SU-DHL-6 (cell line): Measurements from ENCODE around the gene MRPL17.

Source experiments
- H2AFZ ChIP-seq: fragments of 200-600 bp; sonication (generic); 2 replicates; pipeline ENCODE4 v1.6.1; 2014; ENCODE audit warnings: low read depth, mild to moderate bottlenecking, moderate library complexity, mixed read lengths, antibody characterized with exemption, low read length; ENCODE audit not compliant: severe bottlenecking
- H3F3A ChIP-seq: fragments of 200-600 bp; shearing (Covaris generic); 2 replicates; pipeline ENCODE4 v1.6.0; 2016; ENCODE audit warnings: antibody characterized with exemption, mild to moderate bottlenecking; ENCODE audit not compliant: insufficient read depth
- H3K27ac ChIP-seq: fragments of 200-600 bp; sonication (generic); 2 replicates; pipeline ENCODE4 v1.5.1; 2016; ENCODE audit warnings: low read depth, mild to moderate bottlenecking, low read length, moderate library complexity, mixed read lengths
- H3K27me3 ChIP-seq: fragments of 200-600 bp; sonication (generic), shearing (Covaris generic); 2 replicates; pipeline ENCODE4 v1.6.0; 2014; ENCODE audit warnings: mild to moderate bottlenecking, low read length
- H3K36me3 ChIP-seq: fragments of 200-600 bp; sonication (generic); 2 replicates; pipeline ENCODE4 v1.6.1; 2014; ENCODE audit warnings: mild to moderate bottlenecking, low read length, mixed read lengths
- H3K4me2 ChIP-seq: fragments of 300-600, 200-600 bp; shearing (Covaris generic), sonication (generic); 2 replicates; pipeline ENCODE4 v1.6.0; 2014; ENCODE audit warnings: low read length, low read depth, mild to moderate bottlenecking; ENCODE audit not compliant: poor library complexity, severe bottlenecking
- H3K4me3 ChIP-seq: fragments of 200-600 bp; sonication (generic); 2 replicates; pipeline ENCODE4 v1.5.1; 2014; ENCODE audit warnings: antibody characterized with exemption, low read length, mild to moderate bottlenecking, mixed read lengths; ENCODE audit not compliant: insufficient read depth, poor library complexity, severe bottlenecking
- H3K79me2 ChIP-seq: fragments of 200-600 bp; sonication (generic); 2 replicates; pipeline ENCODE4 v1.6.1; 2014; ENCODE audit warnings: mild to moderate bottlenecking, low read length, moderate library complexity; ENCODE audit not compliant: insufficient read depth
- H3K9ac ChIP-seq: fragments of 200-600 bp; sonication (generic); 2 replicates; pipeline ENCODE4 v1.7.0; 2014; ENCODE audit warnings: mild to moderate bottlenecking, low read length
- H3K9me2 ChIP-seq: fragments of 200-600 bp; sonication (generic); replicated peaks from 2 replicates; pipeline ENCODE4 v1.6.1; 2014; ENCODE audit warnings: low read length; ENCODE audit not compliant: insufficient read depth
- H3K9me3 ChIP-seq: fragments of 200-600 bp; sonication (generic); 2 replicates; pipeline ENCODE4 v1.6.1; 2014; ENCODE audit warnings: low read length, mixed read lengths; ENCODE audit not compliant: insufficient read depth
- H4K20me1 ChIP-seq: fragments of 200-600 bp; sonication (generic); 2 replicates; pipeline ENCODE4 v1.6.1; 2014; ENCODE audit warnings: low read depth, mild to moderate bottlenecking, antibody characterized with exemption, low read length, moderate library complexity, mixed read lengths
- CTCF ChIP-seq: fragments of 200-600 bp; sonication (generic); IDR thresholded peaks from one replicate; pipeline ENCODE4 v1.5.1; 2017; ENCODE audit warnings: antibody characterized with exemption, mild to moderate bottlenecking, low read length, moderate library complexity; ENCODE audit not compliant: insufficient read depth, poor library complexity, severe bottlenecking
- EZH2phosphoT487 ChIP-seq: fragments of 200-600 bp; sonication (generic), shearing (Covaris generic); conservative IDR thresholded peaks from 2 replicates; pipeline ENCODE4 v1.6.1; 2018; ENCODE audit warnings: mild to moderate bottlenecking, antibody characterized with exemption, low read length, moderate library complexity, mixed read lengths

MRPL17 gene

GRCh38 chr11:6640036-6640984 lies 42.8 kb downstream of the MRPL17 start:
- Histone ChIP-seq H2AFZ (no peak overlapping the region), H3K9me3 (no peaks in the 10 kb centered on the region), H3K79me2 (no peaks in the 10 kb centered on the region), H3K27ac (no peak overlapping the region), H3K36me3 (no peaks in the 10 kb centered on the region), H3K4me3 (no peak overlapping the region), H3F3A (no peaks in the 10 kb centered on the region), H4K20me1 (no peaks in the 10 kb centered on the region), H3K27me3 (no peaks in the 10 kb centered on the region), H3K4me2 (no peak overlapping the region), H3K9me2 (no peaks in the 10 kb centered on the region), H3K9ac (no peak overlapping the region)
- TF ChIP-seq CTCF (no peak), EZH2phosphoT487 (no peak)

GRCh38 chr11:6638429-6638828 lies 44.7 kb downstream of the MRPL17 start:
- no peak for TF ChIP-seq EZH2phosphoT487
- TF ChIP-seq CTCF: no peak
- H2AFZ ChIP-seq: no peak overlapping the region

GRCh38 chr11:6637871-6638270 lies 45.3 kb downstream of the MRPL17 start:
- Histone ChIP-seq H4K20me1 (no peaks in the 10 kb centered on the region), H3K27me3 (no peaks in the 10 kb centered on the region), H3K9me2 (no peaks in the 10 kb centered on the region), H3K9ac (no peak overlapping the region), H3K79me2 (no peaks in the 10 kb centered on the region), H3K27ac (no peak overlapping the region), H3K4me3 (no peak overlapping the region), H3K4me2 (no peak overlapping the region), H3F3A (no peaks in the 10 kb centered on the region), H3K36me3 (no peaks in the 10 kb centered on the region), H3K9me3 (no peaks in the 10 kb centered on the region), H2AFZ (no peak overlapping the region)
- TF ChIP-seq CTCF (no peak), EZH2phosphoT487 (no peak)

More at GRCh38 chr11:6638429-6638828, 44.7 kb downstream of the MRPL17 start:
- Histone ChIP-seq H3K79me2 (no peaks in the 10 kb centered on the region), H3K4me2 (no peak overlapping the region), H3K36me3 (no peaks in the 10 kb centered on the region), H3F3A (no peaks in the 10 kb centered on the region), H3K4me3 (no peak overlapping the region), H3K9me2 (no peaks in the 10 kb centered on the region), H4K20me1 (no peaks in the 10 kb centered on the region), H3K27me3 (no peaks in the 10 kb centered on the region), H3K27ac (no peak overlapping the region), H3K9ac (no peak overlapping the region), H3K9me3 (no peaks in the 10 kb centered on the region)
